ENCODE measurements around the gene LIPH. TPM values are rescaled to one million over a fixed set of nuclear protein-coding genes. Genes with fewer than 3 reads are reported as not detected.

Gene LIPH
- total and polyA plus RNA-seq, 2 of the 8 experiments (the other 6 are each of a cell fraction or from before 2014, with no cell fraction given) = 0.08 TPM; not detected in 1

DNA sequence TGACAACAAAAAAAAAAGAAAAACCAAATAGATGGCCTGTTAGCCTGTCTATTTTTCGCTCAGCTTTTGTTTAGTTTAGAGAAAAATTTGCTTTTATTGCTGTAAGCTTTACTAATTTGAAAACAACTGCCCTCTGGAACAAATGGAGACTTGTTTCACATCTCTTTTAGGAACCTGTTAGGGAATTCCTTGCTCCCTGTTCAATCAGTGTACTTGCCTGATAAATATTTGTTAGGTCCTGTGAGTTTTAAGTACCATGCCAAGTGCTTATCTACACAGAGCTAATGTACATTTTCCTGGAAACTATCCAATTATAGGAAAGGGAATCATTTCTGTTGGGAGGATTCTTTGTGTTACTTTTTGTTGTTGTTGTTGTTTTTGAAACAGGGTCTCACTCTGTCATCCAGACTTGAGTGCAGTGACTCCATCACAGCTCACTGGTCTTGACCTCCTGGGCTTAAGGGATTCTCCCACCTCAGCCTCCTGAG lies 3.5 kb upstream of the LIPH start:
- no peaks in the 10 kb centered on the region for H3K79me1 ChIP-seq (ENCODE audit: low read depth, low read length)
- H2AK5ac ChIP-seq (ENCODE audit: low read depth, low read length) = no peak overlapping the region
- H4K20me1 ChIP-seq (replicated peaks in 1 of 2; ENCODE audit: control insufficient read depth in 1 of 2, insufficient read depth in 2 of 2, low read length in 2 of 2) = no peaks in the 10 kb centered on the region
- no peak overlapping the region for H3K23ac ChIP-seq (ENCODE audit: insufficient read length)
- H4K5ac ChIP-seq (ENCODE audit: insufficient read length, low read depth, low read length) = no peak overlapping the region
- no peak overlapping the region for H2BK12ac ChIP-seq (ENCODE audit: low read depth, low read length)
- FAIRE-seq (no peak), DNase-seq (ENCODE audit: low read depth in 1 of 2, low spot score in 2 of 2) (no peak)
- no peaks in the 10 kb centered on the region for H3K79me2 ChIP-seq (ENCODE audit: control insufficient read depth in 1 of 2, insufficient read depth in 2 of 2, low read length in 2 of 2)
- ChIA-PET CTCF (ENCODE audit: partially characterized antibody) (interaction anchor here (0.8 to 1.5 kb wide), 7 partner anchors 11 to 146 kb away, joined by 3 to 4 read pairs (median 3); no protein-coding TSS in a partner anchor), POLR2A (ENCODE audit: partially characterized antibody) (interaction anchor here (0.9 to 1.2 kb wide), 2 partner anchors 22 to 68 kb away, joined by 3 read pairs; no protein-coding TSS in a partner anchor)
- H3K23me2 ChIP-seq (ENCODE audit: low read depth, low read length) = no peaks in the 10 kb centered on the region
- 90% methylated on average over 1 of the region's 1 CpG; no CpG with 5 or more reads in 1 of the 2 experiments for WGBS, 2 experiments (ENCODE audit: extremely low coverage in 1 of 2, insufficient coverage in 1 of 2, insufficient read length in 1 of 2, insufficient replicate concordance in 2 of 2, low coverage in 1 of 2, low lambda C conversion rate in 2 of 2, missing lambda C conversion rate in 1 of 2)
- no peak overlapping the region for H3K18ac ChIP-seq (ENCODE audit: extremely low read depth, low read length)
- no peak overlapping the region for H3K27ac ChIP-seq (ENCODE audit: low read depth, low read length)
- no peak overlapping the region for H2BK5ac ChIP-seq (ENCODE audit: low read depth, low read length)
- H3K4me1 ChIP-seq (replicated peaks in 1 of 4; ENCODE audit: control insufficient read depth in 3 of 4, insufficient read depth in 4 of 4, low read length in 3 of 4) = peaks cover 0 to 6% (median 4%) of the 10 kb centered on the region in 4 experiments; a peak in 6 of 7 replicates
- H3K9ac ChIP-seq (replicated peaks in 1 of 4; ENCODE audit: extremely low read depth in 1 of 4, low read depth in 3 of 4, low read length in 3 of 4) = no peak overlapping the region
- H3K14ac ChIP-seq (ENCODE audit: insufficient read length) = no peak overlapping the region
- no peak overlapping the region for H3K56ac ChIP-seq (replicated peaks; ENCODE audit: insufficient read length, low read depth, low read length)
- no peak overlapping the region for H4K91ac ChIP-seq (replicated peaks; ENCODE audit: insufficient read length, low read length)
- no peak overlapping the region for H4K8ac ChIP-seq (ENCODE audit: extremely low read depth, insufficient read depth, low read length)
- H2BK120ac ChIP-seq (replicated peaks; ENCODE audit: low read depth, low read length) = no peak overlapping the region
- H2BK15ac ChIP-seq (ENCODE audit: low read length) = no peak overlapping the region
- no peak overlapping the region for H2AFZ ChIP-seq (ENCODE audit: low read length)
- H3K4me3 ChIP-seq (ENCODE audit: extremely low read depth in 1 of 4, insufficient read depth in 2 of 4, low read depth in 3 of 4, low read length in 4 of 4) = no peak overlapping the region
- no peaks in the 10 kb centered on the region for H3K27me3 ChIP-seq (replicated peaks in 1 of 4; ENCODE audit: control insufficient read depth in 3 of 4, extremely low read depth in 1 of 4, insufficient read depth in 3 of 4, low read length in 3 of 4)
- no peaks in the 10 kb centered on the region for H3K9me3 ChIP-seq (ENCODE audit: insufficient read depth in 2 of 2, low read depth in 1 of 2, low read length in 1 of 2)
- no peak overlapping the region for H3K4ac ChIP-seq (replicated peaks; ENCODE audit: insufficient read length, low read depth, low read length)
- no peaks in the 10 kb centered on the region for H3K36me3 ChIP-seq (ENCODE audit: control insufficient read depth in 2 of 4, insufficient read depth in 4 of 4, low read length in 3 of 4)
- H3K4me2 ChIP-seq (ENCODE audit: insufficient read depth in 1 of 2, low read depth in 2 of 2, low read length in 2 of 2) = no peak overlapping the region
- H2BK20ac ChIP-seq (ENCODE audit: low read length) = no peak overlapping the region
- TF ChIP-seq CHD1 (IDR thresholded peaks at IDR 0.05; ENCODE audit: low read depth, low read length) (no peak), SRF (IDR thresholded peaks at IDR 0.05; ENCODE audit: low read depth, low read length) (no peak), CBX8 (IDR thresholded peaks at IDR 0.05; ENCODE audit: borderline replicate concordance, low read depth, low read length) (no peak), RFX5 (IDR thresholded peaks at IDR 0.05; ENCODE audit: borderline replicate concordance, low read depth, low read length) (no peak), SAP30 (IDR thresholded peaks at IDR 0.05; ENCODE audit: insufficient read depth, insufficient replicate concordance, low read length) (no peak)
- TF ChIP-seq, protein P1, sequence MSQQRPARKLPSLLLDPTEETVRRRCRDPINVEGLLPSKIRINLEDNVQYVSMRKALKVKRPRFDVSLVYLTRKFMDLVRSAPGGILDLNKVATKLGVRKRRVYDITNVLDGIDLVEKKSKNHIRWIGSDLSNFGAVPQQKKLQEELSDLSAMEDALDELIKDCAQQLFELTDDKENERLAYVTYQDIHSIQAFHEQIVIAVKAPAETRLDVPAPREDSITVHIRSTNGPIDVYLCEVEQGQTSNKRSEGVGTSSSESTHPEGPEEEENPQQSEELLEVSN (IDR thresholded peaks at IDR 0.05) = no peak
- TF ChIP-seq, protein P2, sequence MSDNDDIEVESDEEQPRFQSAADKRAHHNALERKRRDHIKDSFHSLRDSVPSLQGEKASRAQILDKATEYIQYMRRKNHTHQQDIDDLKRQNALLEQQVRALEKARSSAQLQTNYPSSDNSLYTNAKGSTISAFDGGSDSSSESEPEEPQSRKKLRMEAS (IDR thresholded peaks at IDR 0.05) = no peak

Measured in H1 (cell line).